ENCODE data around the gene ACSM5. TPM values are rescaled to one million over a fixed set of nuclear protein-coding genes. Genes with fewer than 3 reads are reported as not detected.
A peak's percentile ranks its signal among the peaks of the same experiment; 100 is the strongest.

Gene ACSM5
- total and polyA plus RNA-seq, 4 donors = 4.2 to 240 (median 156) TPM

DNA sequence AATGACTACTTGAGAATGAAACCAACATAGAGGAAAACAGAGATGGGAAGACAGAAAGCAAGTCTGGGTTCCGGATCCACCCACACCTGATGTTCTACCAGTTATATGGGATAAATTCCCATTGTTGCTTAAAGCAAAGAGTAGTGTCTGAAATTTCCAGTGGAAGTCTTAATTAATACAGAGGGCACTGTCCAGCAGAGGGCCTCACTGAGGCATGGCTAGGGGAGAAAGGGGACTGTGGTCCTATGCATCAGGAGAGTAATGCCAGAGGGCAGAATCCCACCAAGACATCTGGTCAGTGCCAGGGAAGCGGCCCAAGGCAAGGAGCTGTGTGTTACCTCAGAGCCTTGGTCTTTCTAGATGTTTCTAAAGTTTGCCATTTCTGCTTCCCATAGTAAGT, 49.3 kb upstream of the ACSM5 start:
- H3K27ac ChIP-seq (ENCODE audit: low read depth in 1 of 2, low read length in 2 of 2) = no peak overlapping the region
- TF ChIP-seq, protein P1, sequence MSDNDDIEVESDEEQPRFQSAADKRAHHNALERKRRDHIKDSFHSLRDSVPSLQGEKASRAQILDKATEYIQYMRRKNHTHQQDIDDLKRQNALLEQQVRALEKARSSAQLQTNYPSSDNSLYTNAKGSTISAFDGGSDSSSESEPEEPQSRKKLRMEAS (IDR thresholded peaks at IDR 0.05) = no peak
- TF ChIP-seq GABPA (IDR thresholded peaks at IDR 0.05 in 1 of 2, conservative IDR thresholded peaks at IDR 0.05 in 1 of 2) (no peak), TAF1 (conservative IDR thresholded peaks at IDR 0.05) (no peak), RAD21 (IDR thresholded peaks at IDR 0.05) (peak; percentile 9 to 64)
- TF ChIP-seq, protein P2, sequence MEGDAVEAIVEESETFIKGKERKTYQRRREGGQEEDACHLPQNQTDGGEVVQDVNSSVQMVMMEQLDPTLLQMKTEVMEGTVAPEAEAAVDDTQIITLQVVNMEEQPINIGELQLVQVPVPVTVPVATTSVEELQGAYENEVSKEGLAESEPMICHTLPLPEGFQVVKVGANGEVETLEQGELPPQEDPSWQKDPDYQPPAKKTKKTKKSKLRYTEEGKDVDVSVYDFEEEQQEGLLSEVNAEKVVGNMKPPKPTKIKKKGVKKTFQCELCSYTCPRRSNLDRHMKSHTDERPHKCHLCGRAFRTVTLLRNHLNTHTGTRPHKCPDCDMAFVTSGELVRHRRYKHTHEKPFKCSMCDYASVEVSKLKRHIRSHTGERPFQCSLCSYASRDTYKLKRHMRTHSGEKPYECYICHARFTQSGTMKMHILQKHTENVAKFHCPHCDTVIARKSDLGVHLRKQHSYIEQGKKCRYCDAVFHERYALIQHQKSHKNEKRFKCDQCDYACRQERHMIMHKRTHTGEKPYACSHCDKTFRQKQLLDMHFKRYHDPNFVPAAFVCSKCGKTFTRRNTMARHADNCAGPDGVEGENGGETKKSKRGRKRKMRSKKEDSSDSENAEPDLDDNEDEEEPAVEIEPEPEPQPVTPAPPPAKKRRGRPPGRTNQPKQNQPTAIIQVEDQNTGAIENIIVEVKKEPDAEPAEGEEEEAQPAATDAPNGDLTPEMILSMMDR (IDR thresholded peaks at IDR 0.05; ENCODE audit: low read depth, low read length, missing input control) = peak; percentile 17
- H3K4me3 ChIP-seq (ENCODE audit: low read depth in 1 of 3, low read length in 3 of 3) = no peak overlapping the region
- H3K4me1 ChIP-seq (ENCODE audit: control insufficient read depth in 4 of 4, insufficient read depth in 4 of 4, low read length in 3 of 4) = peaks cover 0 to 3% (median under 1%) of the 10 kb centered on the region in 4 donors
- H3K9ac ChIP-seq (ENCODE audit: low read depth in 1 of 2, low read length in 2 of 2) = no peak overlapping the region
- H3K36me3 ChIP-seq (ENCODE audit: control insufficient read depth in 4 of 4, insufficient read depth in 3 of 4, low read depth in 1 of 4, low read length in 3 of 4) = no peaks in the 10 kb centered on the region
- 72% methylated on average over 2 of the region's 2 CpGs for whole genome bisulfite sequencing
- no peaks in the 10 kb centered on the region for H3K27me3 ChIP-seq (ENCODE audit: control insufficient read depth in 4 of 4, insufficient read depth in 4 of 4, low read length in 3 of 4)
- H3K9me3 ChIP-seq (ENCODE audit: control insufficient read depth in 4 of 4, low read length in 3 of 4) = no peaks in the 10 kb centered on the region
- no peak for DNase-seq (ENCODE audit: low spot score)

DNA sequence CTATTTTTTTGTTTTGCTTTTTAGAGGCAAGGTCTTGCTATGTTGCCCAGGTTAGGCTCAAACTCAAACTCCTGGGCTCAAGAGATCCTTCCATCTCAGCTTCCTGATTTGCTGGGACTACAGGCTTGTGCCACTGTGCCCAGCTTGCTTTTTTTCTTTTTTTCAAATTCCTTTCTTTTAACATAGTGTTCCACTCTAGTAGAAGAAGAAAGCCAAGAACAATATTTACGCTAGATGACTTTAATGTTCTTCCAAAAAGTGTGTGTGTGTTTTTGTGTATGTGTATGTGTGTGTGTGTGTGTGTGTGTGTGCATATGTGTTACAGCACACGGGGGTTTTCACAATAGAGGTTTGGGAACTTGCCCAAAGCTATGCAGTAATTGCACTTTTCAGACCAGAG, 46.1 kb upstream of the ACSM5 start:
- TF ChIP-seq RAD21 (IDR thresholded peaks at IDR 0.05) (no peak), NR2F2 (IDR thresholded peaks at IDR 0.05) (no peak), FOXA2 (IDR thresholded peaks at IDR 0.05) (no peak), HNF4A (conservative IDR thresholded peaks at IDR 0.05) (no peak), EGR1 (IDR thresholded peaks at IDR 0.05; ENCODE audit: low read depth in 2 of 2) (no peak), TAF1 (conservative IDR thresholded peaks at IDR 0.05) (no peak), YY1 (IDR thresholded peaks at IDR 0.05) (no peak), HNF4G (IDR thresholded peaks at IDR 0.05) (no peak), SP1 (IDR thresholded peaks at IDR 0.05) (no peak), GABPA (IDR thresholded peaks at IDR 0.05 in 1 of 2, conservative IDR thresholded peaks at IDR 0.05 in 1 of 2) (no peak), RXRA (IDR thresholded peaks at IDR 0.05) (no peak), FOXA1 (IDR thresholded peaks at IDR 0.05) (no peak), JUND (IDR thresholded peaks at IDR 0.05) (no peak)
- TF ChIP-seq, protein P3, sequence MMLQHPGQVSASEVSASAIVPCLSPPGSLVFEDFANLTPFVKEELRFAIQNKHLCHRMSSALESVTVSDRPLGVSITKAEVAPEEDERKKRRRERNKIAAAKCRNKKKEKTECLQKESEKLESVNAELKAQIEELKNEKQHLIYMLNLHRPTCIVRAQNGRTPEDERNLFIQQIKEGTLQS (IDR thresholded peaks at IDR 0.05) = no peak
- TF ChIP-seq, protein P4, sequence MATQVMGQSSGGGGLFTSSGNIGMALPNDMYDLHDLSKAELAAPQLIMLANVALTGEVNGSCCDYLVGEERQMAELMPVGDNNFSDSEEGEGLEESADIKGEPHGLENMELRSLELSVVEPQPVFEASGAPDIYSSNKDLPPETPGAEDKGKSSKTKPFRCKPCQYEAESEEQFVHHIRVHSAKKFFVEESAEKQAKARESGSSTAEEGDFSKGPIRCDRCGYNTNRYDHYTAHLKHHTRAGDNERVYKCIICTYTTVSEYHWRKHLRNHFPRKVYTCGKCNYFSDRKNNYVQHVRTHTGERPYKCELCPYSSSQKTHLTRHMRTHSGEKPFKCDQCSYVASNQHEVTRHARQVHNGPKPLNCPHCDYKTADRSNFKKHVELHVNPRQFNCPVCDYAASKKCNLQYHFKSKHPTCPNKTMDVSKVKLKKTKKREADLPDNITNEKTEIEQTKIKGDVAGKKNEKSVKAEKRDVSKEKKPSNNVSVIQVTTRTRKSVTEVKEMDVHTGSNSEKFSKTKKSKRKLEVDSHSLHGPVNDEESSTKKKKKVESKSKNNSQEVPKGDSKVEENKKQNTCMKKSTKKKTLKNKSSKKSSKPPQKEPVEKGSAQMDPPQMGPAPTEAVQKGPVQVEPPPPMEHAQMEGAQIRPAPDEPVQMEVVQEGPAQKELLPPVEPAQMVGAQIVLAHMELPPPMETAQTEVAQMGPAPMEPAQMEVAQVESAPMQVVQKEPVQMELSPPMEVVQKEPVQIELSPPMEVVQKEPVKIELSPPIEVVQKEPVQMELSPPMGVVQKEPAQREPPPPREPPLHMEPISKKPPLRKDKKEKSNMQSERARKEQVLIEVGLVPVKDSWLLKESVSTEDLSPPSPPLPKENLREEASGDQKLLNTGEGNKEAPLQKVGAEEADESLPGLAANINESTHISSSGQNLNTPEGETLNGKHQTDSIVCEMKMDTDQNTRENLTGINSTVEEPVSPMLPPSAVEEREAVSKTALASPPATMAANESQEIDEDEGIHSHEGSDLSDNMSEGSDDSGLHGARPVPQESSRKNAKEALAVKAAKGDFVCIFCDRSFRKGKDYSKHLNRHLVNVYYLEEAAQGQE (IDR thresholded peaks at IDR 0.05) = no peak
- TF ChIP-seq, protein P5, sequence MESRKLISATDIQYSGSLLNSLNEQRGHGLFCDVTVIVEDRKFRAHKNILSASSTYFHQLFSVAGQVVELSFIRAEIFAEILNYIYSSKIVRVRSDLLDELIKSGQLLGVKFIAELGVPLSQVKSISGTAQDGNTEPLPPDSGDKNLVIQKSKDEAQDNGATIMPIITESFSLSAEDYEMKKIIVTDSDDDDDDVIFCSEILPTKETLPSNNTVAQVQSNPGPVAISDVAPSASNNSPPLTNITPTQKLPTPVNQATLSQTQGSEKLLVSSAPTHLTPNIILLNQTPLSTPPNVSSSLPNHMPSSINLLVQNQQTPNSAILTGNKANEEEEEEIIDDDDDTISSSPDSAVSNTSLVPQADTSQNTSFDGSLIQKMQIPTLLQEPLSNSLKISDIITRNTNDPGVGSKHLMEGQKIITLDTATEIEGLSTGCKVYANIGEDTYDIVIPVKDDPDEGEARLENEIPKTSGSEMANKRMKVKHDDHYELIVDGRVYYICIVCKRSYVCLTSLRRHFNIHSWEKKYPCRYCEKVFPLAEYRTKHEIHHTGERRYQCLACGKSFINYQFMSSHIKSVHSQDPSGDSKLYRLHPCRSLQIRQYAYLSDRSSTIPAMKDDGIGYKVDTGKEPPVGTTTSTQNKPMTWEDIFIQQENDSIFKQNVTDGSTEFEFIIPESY (IDR thresholded peaks at IDR 0.05) = no peak
- TF ChIP-seq, protein P2 (IDR thresholded peaks at IDR 0.05; ENCODE audit: low read depth, low read length, missing input control) = no peak
- TF ChIP-seq, protein P1 (IDR thresholded peaks at IDR 0.05) = no peak
- H3K9me3 ChIP-seq (ENCODE audit: control insufficient read depth in 4 of 4, low read length in 3 of 4) = no peaks in the 10 kb centered on the region
- H3K27me3 ChIP-seq (ENCODE audit: control insufficient read depth in 4 of 4, insufficient read depth in 4 of 4, low read length in 3 of 4) = no peaks in the 10 kb centered on the region
- H3K4me1 ChIP-seq (ENCODE audit: control insufficient read depth in 4 of 4, insufficient read depth in 4 of 4, low read length in 3 of 4) = no peaks in the 10 kb centered on the region
- no peak overlapping the region for H3K27ac ChIP-seq (ENCODE audit: low read depth in 1 of 2, low read length in 2 of 2)
- DNase-seq (ENCODE audit: low spot score) = no peak
- WGBS = 53% methylated on average over 2 of the region's 2 CpGs
- H3K9ac ChIP-seq (ENCODE audit: low read depth in 1 of 2, low read length in 2 of 2) = no peak overlapping the region
- H3K36me3 ChIP-seq (ENCODE audit: control insufficient read depth in 4 of 4, insufficient read depth in 3 of 4, low read depth in 1 of 4, low read length in 3 of 4) = no peaks in the 10 kb centered on the region
- H3K4me3 ChIP-seq (ENCODE audit: low read depth in 1 of 3, low read length in 3 of 3) = no peak overlapping the region
